HL-60 (cell line): Measurements from ENCODE around the gene SEZ6.

Experiments
- DNase-seq, 2 experiments: peaks; one replicate each; pipeline ENCODE4 v3.0.0-alpha.2; 2010 to 2020; ENCODE audit warnings: low read depth in 1 of 2, low spot score in 1 of 2
- H3K27ac ChIP-seq: fragments of 250-450 bp; sonication (Bioruptor Pico); replicated peaks from 2 replicates; pipeline ENCODE4 v1.5.1; 2020; ENCODE audit warnings: mild to moderate bottlenecking, moderate library complexity
- H3K27me3 ChIP-seq: fragments of 250-450 bp; sonication (Bioruptor Pico); 2 replicates; pipeline ENCODE4 v1.5.1; 2021; ENCODE audit warnings: mild to moderate bottlenecking, moderate library complexity; ENCODE audit not compliant: insufficient read depth, poor library complexity, severe bottlenecking
- H3K4me3 ChIP-seq: replicated peaks from 2 replicates; pipeline ENCODE4 v1.5.1; 2011; ENCODE audit warnings: mild to moderate bottlenecking, control low read depth, low read length; ENCODE audit not compliant: insufficient read depth
- CTCF ChIP-seq: IDR thresholded peaks from one replicate; pipeline ENCODE4 v1.5.1; 2011; ENCODE audit warnings: low read length, control low read depth, inconsistent platforms; ENCODE audit not compliant: insufficient read depth
- GABPA ChIP-seq: IDR thresholded peaks from 2 replicates; pipeline ENCODE4 v1.6.1; 2012; ENCODE audit warnings: low read depth
- POLR2AphosphoS5 ChIP-seq: IDR thresholded peaks from 2 replicates; pipeline ENCODE4 v1.6.1; 2012; ENCODE audit warnings: low read depth
- REST ChIP-seq: IDR thresholded peaks from 2 replicates; pipeline ENCODE4 v1.6.1; 2012; ENCODE audit warnings: low read depth; ENCODE audit not compliant: insufficient replicate concordance
- SPI1 ChIP-seq: IDR thresholded peaks from 2 replicates; pipeline ENCODE4 v1.6.1; 2012; ENCODE audit warnings: low read depth, mild to moderate bottlenecking, borderline replicate concordance

Gene SEZ6

GRCh38 chr17:28975646-28976045, 30.2 kb downstream of the SEZ6 start:
- no peak for DNase-seq
- no peaks in the 10 kb centered on the region for H3K27me3 ChIP-seq

GRCh38 chr17:28975031-28975430, 30.8 kb downstream of the SEZ6 start:
- no peak for TF ChIP-seq SPI1
- TF ChIP-seq GABPA = no peak
- H3K27ac ChIP-seq = no peak overlapping the region
- H3K4me3 ChIP-seq = no peak overlapping the region
- no peak for DNase-seq
- H3K27me3 ChIP-seq = no peaks in the 10 kb centered on the region

More at GRCh38 chr17:28975646-28976045, 30.2 kb downstream of the SEZ6 start:
- Histone ChIP-seq H3K4me3 (no peak overlapping the region), H3K27ac (no peak overlapping the region)
- no peak for TF ChIP-seq POLR2AphosphoS5
- no peak for TF ChIP-seq REST
- no peak for TF ChIP-seq SPI1
- no peak for TF ChIP-seq CTCF
- no peak for TF ChIP-seq GABPA

GRCh38 chr17:28974451-28974850, 31.4 kb downstream of the SEZ6 start:
- TF ChIP-seq SPI1 (no peak), REST (no peak), POLR2AphosphoS5 (no peak), GABPA (no peak), CTCF (no peak)
- H3K27ac ChIP-seq = no peak overlapping the region
- DNase-seq = no peak
- H3K27me3 ChIP-seq = no peaks in the 10 kb centered on the region
- no peak overlapping the region for H3K4me3 ChIP-seq

- no peaks in the 10 kb centered on the region for H3K27me3 ChIP-seq
- no peak overlapping the region for H3K4me3 ChIP-seq
- TF ChIP-seq CTCF = no peak
- no peak for TF ChIP-seq GABPA
- TF ChIP-seq REST = no peak
- TF ChIP-seq SPI1 = no peak
- TF ChIP-seq POLR2AphosphoS5 = no peak
- H3K27ac ChIP-seq = no peak overlapping the region
- DNase-seq = no peak
Measured at GRCh38 chr17:28973425-28973824, 32.4 kb downstream of the SEZ6 start.
